ENCODE data around the gene MXRA8.

MXRA8 gene

DNA sequence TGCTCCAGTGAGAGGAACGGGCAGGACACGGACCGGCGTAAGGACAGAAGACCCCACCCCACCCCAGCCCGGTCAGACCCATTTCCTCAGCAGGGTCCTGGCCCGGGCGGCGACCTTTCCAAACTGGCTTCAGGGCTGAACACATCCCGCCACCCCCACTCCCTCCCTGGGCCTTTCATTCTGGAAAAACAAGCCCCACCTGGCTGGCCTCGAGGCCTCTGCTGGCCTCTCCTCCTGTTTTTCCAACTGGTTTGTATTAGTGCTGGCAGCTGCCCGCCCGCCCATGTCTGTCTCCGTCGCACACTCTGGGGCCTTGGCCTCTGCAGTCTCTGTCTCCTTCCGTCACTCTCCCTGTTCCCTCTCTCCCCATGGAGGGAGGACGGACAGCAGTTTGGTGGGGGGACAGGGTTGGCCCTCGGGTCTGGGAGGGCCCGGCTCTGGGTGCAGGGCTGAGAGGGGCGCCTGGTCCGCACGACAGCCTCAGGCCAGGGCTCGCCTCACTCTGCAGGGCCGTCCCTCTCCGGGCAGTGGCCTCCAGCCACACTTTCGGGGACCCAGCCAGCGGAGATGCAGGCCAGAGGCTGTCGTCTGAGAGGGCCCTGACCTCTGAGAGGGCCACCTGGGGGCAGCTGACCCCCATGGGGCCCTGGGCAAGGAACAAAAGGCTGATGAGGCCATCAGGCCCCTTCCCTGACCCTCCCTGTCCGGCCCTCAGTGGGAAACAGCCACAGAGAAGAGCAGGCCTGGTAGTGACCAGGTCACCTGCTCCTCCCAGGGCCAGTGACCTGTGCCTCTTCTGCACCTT is 1.5 kb upstream of the MXRA8 start:
- Histone ChIP-seq H3K36me3 (ENCODE audit: low read length) (no peaks in the 10 kb centered on the region), H3K9me3 (ENCODE audit: insufficient read depth, low read length) (no peaks in the 10 kb centered on the region), H3K79me2 (ENCODE audit: insufficient read depth, low read length) (no peaks in the 10 kb centered on the region), H2AFZ (ENCODE audit: low read depth, low read length, severe bottlenecking) (no peak overlapping the region), H3K27me3 (ENCODE audit: low read length) (no peaks in the 10 kb centered on the region), H3K9me2 (replicated peaks; ENCODE audit: insufficient read depth, low read length) (no peaks in the 10 kb centered on the region), H3K9ac (ENCODE audit: low read length) (no peak overlapping the region), H3F3A (ENCODE audit: insufficient read depth) (no peaks in the 10 kb centered on the region), H3K4me3 (ENCODE audit: insufficient read depth, low read length, poor library complexity, severe bottlenecking) (no peak overlapping the region), H3K4me2 (ENCODE audit: low read depth, low read length, poor library complexity, severe bottlenecking) (no peak overlapping the region), H3K27ac (ENCODE audit: low read depth, low read length) (no peak overlapping the region), H4K20me1 (ENCODE audit: low read depth, low read length) (no peaks in the 10 kb centered on the region)
- TF ChIP-seq, protein P1, sequence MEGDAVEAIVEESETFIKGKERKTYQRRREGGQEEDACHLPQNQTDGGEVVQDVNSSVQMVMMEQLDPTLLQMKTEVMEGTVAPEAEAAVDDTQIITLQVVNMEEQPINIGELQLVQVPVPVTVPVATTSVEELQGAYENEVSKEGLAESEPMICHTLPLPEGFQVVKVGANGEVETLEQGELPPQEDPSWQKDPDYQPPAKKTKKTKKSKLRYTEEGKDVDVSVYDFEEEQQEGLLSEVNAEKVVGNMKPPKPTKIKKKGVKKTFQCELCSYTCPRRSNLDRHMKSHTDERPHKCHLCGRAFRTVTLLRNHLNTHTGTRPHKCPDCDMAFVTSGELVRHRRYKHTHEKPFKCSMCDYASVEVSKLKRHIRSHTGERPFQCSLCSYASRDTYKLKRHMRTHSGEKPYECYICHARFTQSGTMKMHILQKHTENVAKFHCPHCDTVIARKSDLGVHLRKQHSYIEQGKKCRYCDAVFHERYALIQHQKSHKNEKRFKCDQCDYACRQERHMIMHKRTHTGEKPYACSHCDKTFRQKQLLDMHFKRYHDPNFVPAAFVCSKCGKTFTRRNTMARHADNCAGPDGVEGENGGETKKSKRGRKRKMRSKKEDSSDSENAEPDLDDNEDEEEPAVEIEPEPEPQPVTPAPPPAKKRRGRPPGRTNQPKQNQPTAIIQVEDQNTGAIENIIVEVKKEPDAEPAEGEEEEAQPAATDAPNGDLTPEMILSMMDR (IDR thresholded peaks at IDR 0.05; ENCODE audit: insufficient read depth, low read length, poor library complexity, severe bottlenecking): no peak
- TF ChIP-seq EZH2phosphoT487 (conservative IDR thresholded peaks at IDR 0.05; ENCODE audit: low read length): no peak

DNA sequence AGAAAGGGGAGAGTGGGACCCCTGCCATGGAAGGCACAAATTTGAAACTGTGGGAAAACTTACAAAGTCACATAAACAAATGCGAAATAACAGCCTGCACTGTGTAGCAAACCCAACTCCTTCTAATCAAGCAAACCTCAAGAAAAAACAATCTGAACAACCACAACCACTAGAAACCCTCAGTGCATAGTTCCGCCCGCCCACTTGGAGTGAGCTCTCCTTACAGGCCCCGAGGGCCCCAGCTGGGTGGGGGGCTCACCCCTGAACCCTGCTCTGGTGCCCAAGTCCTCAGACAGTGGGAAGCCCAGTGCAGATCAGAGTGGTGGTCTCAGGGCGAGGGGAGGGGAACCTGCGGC is 931 bp upstream of the MXRA8 start:
- Histone ChIP-seq H3K9me3 (ENCODE audit: insufficient read depth, low read length) (no peaks in the 10 kb centered on the region), H3K9ac (ENCODE audit: low read length) (no peak overlapping the region), H4K20me1 (ENCODE audit: low read depth, low read length) (no peaks in the 10 kb centered on the region), H2AFZ (ENCODE audit: low read depth, low read length, severe bottlenecking) (no peak overlapping the region), H3K27me3 (ENCODE audit: low read length) (no peaks in the 10 kb centered on the region), H3F3A (ENCODE audit: insufficient read depth) (no peaks in the 10 kb centered on the region), H3K27ac (ENCODE audit: low read depth, low read length) (no peak overlapping the region), H3K4me3 (ENCODE audit: insufficient read depth, low read length, poor library complexity, severe bottlenecking) (no peak overlapping the region), H3K79me2 (ENCODE audit: insufficient read depth, low read length) (no peaks in the 10 kb centered on the region), H3K9me2 (replicated peaks; ENCODE audit: insufficient read depth, low read length) (no peaks in the 10 kb centered on the region), H3K36me3 (ENCODE audit: low read length) (no peaks in the 10 kb centered on the region), H3K4me2 (ENCODE audit: low read depth, low read length, poor library complexity, severe bottlenecking) (no peak overlapping the region)
- TF ChIP-seq, protein P1 (IDR thresholded peaks at IDR 0.05; ENCODE audit: insufficient read depth, low read length, poor library complexity, severe bottlenecking): no peak
- TF ChIP-seq EZH2phosphoT487 (conservative IDR thresholded peaks at IDR 0.05; ENCODE audit: low read length): no peak

- Histone ChIP-seq H3K9me2 (replicated peaks; ENCODE audit: insufficient read depth, low read length) (no peaks in the 10 kb centered on the region), H2AFZ (ENCODE audit: low read depth, low read length, severe bottlenecking) (no peak overlapping the region), H3K36me3 (ENCODE audit: low read length) (no peaks in the 10 kb centered on the region), H3K4me3 (ENCODE audit: insufficient read depth, low read length, poor library complexity, severe bottlenecking) (no peak overlapping the region), H3K9ac (ENCODE audit: low read length) (no peak overlapping the region), H3K79me2 (ENCODE audit: insufficient read depth, low read length) (no peaks in the 10 kb centered on the region), H3F3A (ENCODE audit: insufficient read depth) (no peaks in the 10 kb centered on the region), H3K4me2 (ENCODE audit: low read depth, low read length, poor library complexity, severe bottlenecking) (no peak overlapping the region), H4K20me1 (ENCODE audit: low read depth, low read length) (no peaks in the 10 kb centered on the region), H3K9me3 (ENCODE audit: insufficient read depth, low read length) (no peaks in the 10 kb centered on the region), H3K27me3 (ENCODE audit: low read length) (no peaks in the 10 kb centered on the region), H3K27ac (ENCODE audit: low read depth, low read length) (no peak overlapping the region)
- no peak for TF ChIP-seq EZH2phosphoT487 (conservative IDR thresholded peaks at IDR 0.05; ENCODE audit: low read length)
- TF ChIP-seq, protein P1 (IDR thresholded peaks at IDR 0.05; ENCODE audit: insufficient read depth, low read length, poor library complexity, severe bottlenecking): no peak
Measured at GRCh38 chr1:1357871-1358432, 403 bp downstream of the MXRA8 start.
